AG09309 (cell line): ENCODE measurements around the gene DNAH12.
A peak's percentile ranks its signal among the peaks of the same experiment; 100 is the strongest.

Experiments
- DNase-seq: peaks from one replicate; pipeline ENCODE4 v3.0.0-alpha.2; 2010; ENCODE audit warnings: low read depth
- H3K4me3 ChIP-seq: 2 replicates; pipeline ENCODE4 v1.5.1; 2011; ENCODE audit warnings: mild to moderate bottlenecking, low read depth, low read length, moderate library complexity; ENCODE audit not compliant: control insufficient read depth
- CTCF ChIP-seq: IDR thresholded peaks from 2 replicates; pipeline ENCODE4 v1.5.1; 2011; ENCODE audit warnings: mild to moderate bottlenecking, low read depth, low read length, inconsistent platforms; ENCODE audit not compliant: insufficient read depth, control insufficient read depth; ENCODE audit errors: missing control alignments

Gene DNAH12

GRCh38 chr3:57544181-57545125, at the start of gene DNAH12:
DNAH12 (minus strand) TSS chr3:57544344; CDS start chr3:57542870, 1,474 bp downstream.
- no peak for DNase-seq
- no peak within 1 kb of the TSS for H3K4me3 ChIP-seq
- TF ChIP-seq CTCF = no peak

GRCh38 chr3:57592306-57592705, 48.2 kb upstream of the DNAH12 start:
- no peak for TF ChIP-seq CTCF
- peak overlapping the region; percentile 8; the same call in 1 of the 2 replicates for H3K4me3 ChIP-seq
- no peak for DNase-seq

- no peak overlapping the region for H3K4me3 ChIP-seq
- no peak for TF ChIP-seq CTCF
- DNase-seq = no peak
These were observed 43.8 kb upstream of the DNAH12 start for GRCh38 chr3:57587905-57588304.

- DNase-seq = no peak
- no peak overlapping the region for H3K4me3 ChIP-seq
- TF ChIP-seq CTCF = no peak
These were observed 42.6 kb upstream of the DNAH12 start for GRCh38 chr3:57586778-57587177.

- DNase-seq = no peak
- no peak overlapping the region for H3K4me3 ChIP-seq
These were observed 39.4 kb upstream of the DNAH12 start for GRCh38 chr3:57583544-57583943.

More at GRCh38 chr3:57583544-57583943, 39.4 kb upstream of the DNAH12 start:
- TF ChIP-seq CTCF = no peak
